Panc1 (cell line): Measurements from ENCODE around the gene UNC93A. TPM values are rescaled to one million over a fixed set of nuclear protein-coding genes. Genes with fewer than 3 reads are reported as not detected.

Source experiments
- ATAC-seq: fragments of 200-7000 bp; cut with Tn5 transposase; 2 replicates; pipeline ENCODE4 v1.9.1; 2020; ENCODE audit warnings: mild to moderate bottlenecking, moderate library complexity
- BruUV-seq: library from RNA; stranded (reverse); fragments of 400-500 nt; replicated peaks from 2 replicates; lab custom pipeline; 2021; lab: Mats Ljungman, UMichigan
- CTCF ChIA-PET: fragments of 300-600 bp; sonication (Branson Sonifier 250); formaldehyde crosslinking; loops from one replicate; lab custom pipeline; 2022; ENCODE audit warnings: antibody characterized with exemption; lab: Charles Lee
- POLR2A ChIA-PET: fragments of 300-600 bp; sonication (Branson Sonifier 250); formaldehyde crosslinking; loops from one replicate; lab custom pipeline; 2022; ENCODE audit warnings: antibody characterized with exemption; lab: Charles Lee
- DNase-seq: peaks from one replicate; pipeline ENCODE4 v3.0.0-alpha.2; 2010; ENCODE audit warnings: low read depth, low spot score
- H3K27ac ChIP-seq: 2 replicates; pipeline ENCODE4 v1.5.1; 2011; ENCODE audit warnings: mild to moderate bottlenecking, low read length, inconsistent platforms
- H3K27me3 ChIP-seq: fragments of 200-500 bp; sonication (Bioruptor generic); 2 replicates; pipeline ENCODE4 v1.6.0; 2014; ENCODE audit warnings: low read length, inconsistent platforms; ENCODE audit not compliant: control insufficient read depth, insufficient read depth
- H3K36me3 ChIP-seq: fragments of 200-500 bp; sonication (Bioruptor generic); 2 replicates; pipeline ENCODE4 v1.5.1; 2014; ENCODE audit warnings: inconsistent platforms, mild to moderate bottlenecking, low read length, moderate library complexity; ENCODE audit not compliant: control insufficient read depth, insufficient read depth
- H3K4me1 ChIP-seq: 2 replicates; pipeline ENCODE4 v1.5.1; 2011; ENCODE audit warnings: inconsistent platforms, mild to moderate bottlenecking, low read length, moderate library complexity; ENCODE audit not compliant: control insufficient read depth, insufficient read depth
- H3K4me3 ChIP-seq, 2 experiments: 2 replicates each; pipeline ENCODE4 v1.5.1; 2011 to 2012; ENCODE audit warnings: low read depth in 2 of 2, low read length in 2 of 2, mild to moderate bottlenecking in 2 of 2, inconsistent platforms in 1 of 2, moderate library complexity in 1 of 2
- H3K9me3 ChIP-seq: fragments of 200-500 bp; sonication (Bioruptor generic); 2 replicates; pipeline ENCODE4 v1.5.1; 2014; ENCODE audit warnings: low read depth, mild to moderate bottlenecking, inconsistent platforms, low read length, moderate library complexity; ENCODE audit not compliant: control insufficient read depth, insufficient read depth
- CTCF ChIP-seq: fragments of 450-650 bp; IDR thresholded peaks from 2 replicates; pipeline ENCODE4 v1.5.1; 2017; ENCODE audit warnings: mild to moderate bottlenecking
- POLR2AphosphoS5 ChIP-seq: IDR thresholded peaks from 2 replicates; pipeline ENCODE4 v1.6.1; 2012; ENCODE audit warnings: mild to moderate bottlenecking, low read depth, low read length, moderate library complexity
- REST ChIP-seq, 2 experiments: IDR thresholded peaks; 2 replicates each; pipeline ENCODE4 v1.6.1; 2011 to 2012; ENCODE audit warnings: low read depth in 2 of 2, control low read depth in 1 of 2, low read length in 1 of 2, mild to moderate bottlenecking in 1 of 2, moderate library complexity in 1 of 2; ENCODE audit not compliant: insufficient read depth in 1 of 2
- SIN3A ChIP-seq: IDR thresholded peaks from 2 replicates; pipeline ENCODE4 v1.6.1; 2012; ENCODE audit warnings: low read depth, mild to moderate bottlenecking, low read length, moderate library complexity, borderline replicate concordance; ENCODE audit not compliant: insufficient read depth
- TCF7L2 ChIP-seq: IDR thresholded peaks from 2 replicates; pipeline ENCODE4 v1.6.1; 2011; ENCODE audit warnings: mild to moderate bottlenecking, low read depth, low read length, inconsistent platforms
- in situ Hi-C: cut with HindIII; loops from 2 replicates; pipeline ENCODE4 v1.10.0; 2016; ENCODE audit warnings: low sequenced_read_pairs, low pct_unique_long_range_greater_than_20kb
- intact Hi-C: fragments of 100-400 bp; cut with micrococcal nuclease; formaldehyde crosslinking; loops from one replicate; pipeline ENCODE4 v1.10.0; 2022; ENCODE audit not compliant: unreplicated experiment
- total RNA-seq: library from RNA; stranded (reverse); gene quantifications from one replicate; pipeline ENCODE4 v1.2.1, GENCODE V29; 2021; ENCODE audit not compliant: unreplicated experiment

The UNC93A gene
- total RNA-seq, 1 experiment from 2014 or later = not detected

DNA sequence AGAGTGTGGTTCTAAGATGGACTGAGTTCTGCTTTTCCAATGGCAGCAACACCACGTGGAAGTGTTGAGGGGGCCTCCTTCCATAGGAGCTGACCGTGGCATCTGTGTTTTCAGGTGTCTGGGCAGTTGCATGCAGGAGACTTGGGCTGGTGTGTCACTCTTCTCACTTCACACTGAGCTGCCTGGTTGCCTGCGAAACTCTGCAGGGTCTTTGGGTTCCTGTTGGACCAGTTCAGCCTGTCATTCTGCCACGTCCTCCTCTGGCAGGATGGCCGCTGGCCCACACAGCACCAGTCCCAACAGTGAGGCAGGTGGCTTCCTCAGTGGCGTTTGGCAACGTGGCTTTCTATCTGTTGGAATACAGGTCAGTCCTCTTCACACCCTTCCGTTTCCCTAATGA is 16.1 kb upstream of the UNC93A start:
- H3K9me3 ChIP-seq = no peaks in the 10 kb centered on the region
- ChIA-PET CTCF (no interaction called here), POLR2A (no interaction called here)
- in situ Hi-C loops = no loop called here
- intact Hi-C loops = no loop called here
- H3K4me1 ChIP-seq = no peaks in the 10 kb centered on the region
- TF ChIP-seq REST (IDR thresholded peaks at IDR 0.05; ENCODE audit: insufficient read depth in 1 of 2, low read depth in 2 of 2, low read length in 1 of 2) = no peak
- no TSS peak for BruUV-seq
- no peak overlapping the region for H3K27ac ChIP-seq
- DNase-seq (no peak), ATAC-seq (no peak)
- H3K4me3 ChIP-seq = no peak overlapping the region
- H3K36me3 ChIP-seq = no peaks in the 10 kb centered on the region
- H3K27me3 ChIP-seq = peaks cover 14% of the 10 kb centered on the region

DNA sequence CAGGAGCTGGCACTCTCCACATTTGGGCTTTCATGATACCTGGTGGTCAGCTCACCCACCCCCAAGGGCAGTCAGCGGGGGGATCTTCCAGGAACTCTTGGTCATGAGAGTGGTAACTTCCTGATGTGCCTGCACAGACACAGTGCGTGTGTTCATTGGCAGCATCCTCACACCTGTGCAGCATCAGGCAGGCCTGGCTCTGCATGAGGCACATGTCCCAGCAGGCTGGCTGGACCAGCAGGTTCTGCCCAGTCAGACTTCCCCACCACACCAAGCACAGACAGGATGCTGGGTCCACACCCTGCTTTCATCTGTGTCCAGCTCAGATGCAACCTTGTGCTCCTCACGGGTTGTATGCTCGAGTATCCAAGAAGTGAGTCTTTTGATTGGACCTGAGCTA is 15.7 kb upstream of the UNC93A start:
- no TSS peak for BruUV-seq
- ATAC-seq (no peak), DNase-seq (no peak)
- no peaks in the 10 kb centered on the region for H3K9me3 ChIP-seq
- no peak overlapping the region for H3K4me3 ChIP-seq
- no peaks in the 10 kb centered on the region for H3K36me3 ChIP-seq
- POLR2A ChIA-PET = no interaction called here
- peaks cover 14% of the 10 kb centered on the region for H3K27me3 ChIP-seq
- intact Hi-C loops = no loop called here
- in situ Hi-C loops = no loop called here
- no peak overlapping the region for H3K27ac ChIP-seq
- TF ChIP-seq POLR2AphosphoS5 (no peak), REST (IDR thresholded peaks at IDR 0.05; ENCODE audit: insufficient read depth in 1 of 2, low read depth in 2 of 2, low read length in 1 of 2) (no peak), SIN3A (no peak), TCF7L2 (no peak), CTCF (no peak)
- CTCF ChIA-PET = no interaction called here
- no peaks in the 10 kb centered on the region for H3K4me1 ChIP-seq
